DMS53 treated with DMSO at 0.1 percent for 48 hours (cell line): ENCODE results near the gene STPG2.
"Not testable (repeated sequence)": the region's sequence is repeated elsewhere in the genome, so short reads cannot be mapped to it uniquely, and the experiment has no call there.

Experiments used
- DNase-seq: peaks from one replicate; lab custom pipeline; 2025; ENCODE audit not compliant: unreplicated experiment; lab: John Stamatoyannopoulos, UW

The STPG2 gene

DNA sequence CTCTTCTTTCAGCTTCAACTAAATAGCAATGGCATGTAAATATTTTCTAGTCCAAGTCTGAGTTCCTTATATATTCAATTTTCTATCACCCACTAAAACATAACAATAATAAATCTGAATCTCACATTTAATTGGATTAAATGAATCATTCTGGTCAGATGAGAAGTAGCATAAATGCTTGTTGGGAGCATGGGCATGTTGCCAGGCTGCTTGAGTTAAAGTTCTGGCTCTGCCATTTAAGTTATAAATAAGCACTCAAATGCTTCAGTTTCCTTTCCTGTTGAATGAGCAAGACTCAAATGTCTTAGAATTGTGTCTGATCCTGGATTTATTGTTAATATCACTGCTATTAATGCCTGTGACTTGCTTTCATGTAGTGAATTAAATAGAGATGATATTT, 496.3 kb downstream of the STPG2 start:
- DNase-seq, result no peak

GRCh38 chr4:97645071-97645821, 498.0 kb downstream of the STPG2 start:
- DNase-seq, result no peak

DNA sequence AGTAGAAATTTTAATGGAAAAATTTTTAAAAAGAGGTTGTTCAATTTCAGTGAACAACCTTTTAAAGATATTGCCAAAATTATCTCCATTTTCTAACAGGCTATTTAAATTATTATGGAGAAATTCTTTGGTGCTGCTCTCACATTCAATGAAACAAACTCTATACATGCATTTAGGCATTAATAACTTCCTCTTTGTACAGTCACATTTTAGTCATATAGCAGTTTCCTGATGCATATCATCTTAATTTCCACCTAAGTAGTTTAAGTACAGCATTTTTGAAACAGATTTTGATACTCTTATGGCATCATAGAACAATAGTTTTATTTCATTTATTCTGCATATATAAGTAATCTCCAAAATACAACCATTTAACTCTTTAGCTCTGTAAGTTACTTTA, 500.1 kb downstream of the STPG2 start:
- DNase-seq, result no peak

GRCh38 chr4:97639961-97640360, 503.3 kb downstream of the STPG2 start:
- DNase-seq, result no peak

DNA sequence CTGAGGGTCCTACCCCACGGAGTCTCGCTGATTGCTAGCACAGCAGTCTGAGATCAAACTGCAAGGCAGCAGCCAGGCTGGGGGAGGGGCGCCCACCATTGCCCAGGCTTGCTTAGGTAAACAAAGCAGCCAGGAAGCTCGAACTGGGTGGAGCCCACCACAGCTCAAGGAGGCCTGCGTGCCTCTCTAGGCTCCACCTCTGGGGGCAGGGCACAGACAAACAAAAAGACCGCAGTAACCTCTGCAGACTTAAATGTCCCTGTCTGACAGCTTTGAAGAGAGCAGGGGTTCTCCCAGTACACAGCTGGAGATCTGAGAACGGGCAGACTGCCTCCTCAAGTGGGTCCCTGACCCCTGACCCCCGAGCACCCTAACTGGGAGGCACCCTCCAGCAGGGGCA, 509.4 kb downstream of the STPG2 start:
- not testable (repeated sequence) for DNase-seq

DNA sequence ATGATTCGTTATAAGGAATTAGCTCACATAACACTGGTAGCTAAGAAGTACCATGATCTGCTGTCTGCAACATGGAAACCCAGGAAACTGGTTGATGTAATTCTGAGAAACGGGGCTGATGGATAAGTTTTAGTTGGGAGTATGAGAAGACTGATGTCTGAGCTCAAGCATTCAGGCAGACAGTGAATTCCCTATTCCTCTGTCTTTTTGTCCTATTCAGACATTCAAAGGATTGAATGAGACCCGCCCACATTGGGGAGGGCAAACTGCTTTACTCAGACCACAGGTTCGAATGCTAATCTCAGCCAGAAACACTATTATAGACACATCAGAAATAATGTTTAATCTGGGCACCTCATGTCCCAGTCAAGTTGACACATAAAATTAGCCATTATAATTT, 515.5 kb downstream of the STPG2 start:
- DNase-seq, result no peak

DNA sequence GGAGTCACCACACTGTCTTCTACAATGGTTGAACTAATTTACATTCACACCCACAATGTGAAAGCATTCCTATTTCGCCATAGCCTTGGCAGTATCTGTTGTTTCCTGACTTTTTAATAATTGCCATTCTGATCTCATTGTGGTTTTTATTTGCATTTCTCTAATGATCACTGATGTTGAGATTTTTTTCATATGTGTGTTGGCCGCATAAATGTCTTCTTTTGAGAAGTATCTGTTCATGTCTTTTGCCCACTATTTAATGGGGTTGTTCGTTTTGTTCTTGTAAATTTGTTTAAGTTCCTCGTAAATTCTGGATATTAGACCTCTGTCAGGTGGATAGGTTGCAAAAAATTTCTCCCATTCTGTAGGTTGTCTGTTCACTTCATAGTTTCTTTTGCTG, 519.1 kb downstream of the STPG2 start:
- no peak for DNase-seq

- no peak for DNase-seq
These were observed 537.3 kb downstream of the STPG2 start for GRCh38 chr4:97605932-97606331.

DNA sequence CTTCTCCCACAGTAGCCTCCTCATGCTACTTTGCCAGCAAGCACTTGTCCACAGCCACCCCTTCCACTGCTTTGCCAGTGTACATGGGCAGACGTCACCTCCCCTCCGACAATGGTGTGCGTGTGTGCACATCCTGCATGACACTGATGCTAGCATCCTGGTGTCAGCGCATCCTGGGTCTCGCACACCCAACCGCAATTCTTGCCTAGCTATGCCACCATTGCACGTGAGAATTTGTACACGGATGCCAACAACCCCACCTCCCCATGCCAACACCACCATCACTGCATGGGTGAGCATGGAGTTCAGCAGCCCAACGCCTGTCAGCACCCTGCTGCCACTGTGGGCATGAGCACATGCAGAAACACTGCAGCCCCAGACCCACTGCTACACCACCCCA, 550.0 kb downstream of the STPG2 start:
- no peak for DNase-seq

DNA sequence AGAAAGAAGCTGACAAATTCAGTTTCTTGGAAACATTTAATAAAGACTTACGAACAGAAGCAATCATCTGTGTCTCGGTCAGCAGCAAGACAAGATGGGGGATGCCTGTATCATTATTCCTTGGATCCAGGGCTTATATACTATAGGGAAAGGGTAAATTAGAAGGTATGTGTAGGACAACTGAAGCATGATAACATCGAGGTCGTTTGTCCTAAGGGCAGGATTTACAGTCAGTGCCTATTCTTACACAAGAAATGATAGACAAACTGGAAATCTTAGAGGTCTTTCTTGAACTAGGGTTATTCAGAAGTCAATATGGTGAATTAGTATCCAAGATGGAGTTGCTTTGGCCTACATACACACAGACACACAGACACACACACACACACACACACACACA, 553.0 kb downstream of the STPG2 start:
- no peak for DNase-seq

GRCh38 chr4:97589481-97590196, 553.6 kb downstream of the STPG2 start:
- no peak for DNase-seq

GRCh38 chr4:97587912-97588311, 555.4 kb downstream of the STPG2 start:
- no peak for DNase-seq

DNA sequence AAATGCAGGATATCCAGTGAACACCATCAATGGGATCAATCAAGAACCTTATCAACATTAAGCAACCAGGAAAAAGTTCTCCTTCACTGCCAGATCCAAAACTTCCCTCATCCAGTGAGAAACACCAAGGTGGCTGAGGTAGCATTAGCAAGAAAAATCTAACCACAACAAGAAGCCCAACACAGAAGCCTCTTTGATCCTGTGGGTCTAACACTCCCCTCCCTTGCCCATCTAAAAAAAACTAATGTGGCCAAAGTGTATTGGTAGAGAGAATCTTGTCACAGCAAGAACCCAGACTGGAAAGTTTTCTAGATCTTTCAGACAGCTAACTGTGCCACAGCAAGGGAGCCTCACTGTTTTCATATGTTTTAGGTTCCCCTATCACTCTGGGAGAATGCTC, 558.0 kb downstream of the STPG2 start:
- DNase-seq, result no peak

DNA sequence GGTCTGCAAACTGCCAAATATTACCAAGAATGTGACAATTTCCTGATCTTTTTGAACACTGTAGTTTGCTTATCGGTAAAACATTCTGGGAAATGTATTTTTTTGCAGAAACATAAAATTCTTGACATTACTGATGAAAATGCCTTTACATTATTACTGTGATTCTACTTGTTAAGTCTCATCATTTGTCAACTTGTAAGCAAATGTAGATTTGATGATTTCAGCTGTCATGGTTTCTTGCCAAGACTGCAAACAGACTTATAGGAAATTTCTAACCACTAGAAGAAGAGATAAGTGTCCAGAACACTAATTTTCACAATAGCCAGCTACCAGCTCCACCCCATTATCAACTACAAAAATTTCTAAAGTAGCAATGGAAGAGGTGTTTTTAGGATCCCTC, 560.4 kb downstream of the STPG2 start:
- no peak for DNase-seq

DNA sequence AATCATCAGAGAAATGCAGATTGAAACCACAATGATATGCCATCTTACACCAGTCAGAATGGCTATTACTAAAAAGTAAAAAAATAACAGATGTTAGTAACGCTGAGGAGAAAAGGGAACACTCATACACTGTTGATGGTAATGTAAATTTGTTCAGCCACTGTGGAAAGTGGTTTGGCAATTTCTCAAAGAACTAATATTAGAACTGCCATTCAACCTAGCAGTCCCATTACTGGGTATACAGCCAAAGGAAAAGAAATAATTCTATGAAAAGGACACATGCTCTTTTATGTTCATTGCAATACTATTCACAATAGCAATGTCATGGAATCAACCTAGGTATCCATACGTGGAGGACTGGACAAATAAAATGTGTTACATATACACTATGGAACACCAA, 566.3 kb downstream of the STPG2 start:
- peak; percentile 11 for DNase-seq

DNA sequence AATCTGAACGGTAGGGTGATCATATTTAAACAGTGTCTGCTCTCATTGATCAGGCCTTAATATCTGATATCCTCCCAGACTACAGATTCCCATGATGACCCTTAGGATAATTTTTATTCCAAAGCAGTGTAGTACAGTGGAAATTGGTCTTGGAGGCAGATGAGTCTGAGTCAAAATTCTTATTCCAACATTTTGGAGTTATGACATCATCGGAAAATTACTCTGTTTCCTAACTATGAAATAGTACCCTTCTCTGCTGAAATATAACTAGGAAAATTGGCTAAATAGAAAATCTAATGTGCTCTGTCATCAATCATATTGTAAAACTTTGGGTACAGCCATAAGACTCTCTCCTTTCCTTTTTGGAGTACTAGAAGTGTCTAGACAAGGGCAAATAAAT, 583.3 kb downstream of the STPG2 start:
- no peak for DNase-seq

GRCh38 chr4:97558204-97558778, 585.0 kb downstream of the STPG2 start:
- no peak for DNase-seq

DNA sequence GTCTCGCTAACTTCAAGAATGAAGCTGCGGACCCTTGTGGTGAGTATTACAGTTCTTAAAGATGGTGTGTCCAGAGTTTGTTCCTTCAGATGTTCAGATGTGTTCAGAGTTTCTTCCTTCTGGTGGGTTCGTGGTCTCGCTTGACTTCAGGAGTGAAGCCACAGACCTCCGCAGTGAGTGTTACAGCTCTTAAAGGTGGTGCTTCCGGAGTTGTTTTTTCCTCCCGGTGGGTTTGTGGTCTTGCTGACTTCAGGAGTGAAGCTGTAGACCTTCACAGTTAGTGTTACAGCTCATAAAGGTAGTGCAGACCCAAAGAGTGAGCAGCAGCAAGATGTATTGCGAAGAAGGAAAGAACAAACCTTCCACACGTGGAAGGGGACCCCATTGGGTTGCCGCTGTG, 592.6 kb downstream of the STPG2 start:
- DNase-seq, result not testable (repeated sequence)

DNA sequence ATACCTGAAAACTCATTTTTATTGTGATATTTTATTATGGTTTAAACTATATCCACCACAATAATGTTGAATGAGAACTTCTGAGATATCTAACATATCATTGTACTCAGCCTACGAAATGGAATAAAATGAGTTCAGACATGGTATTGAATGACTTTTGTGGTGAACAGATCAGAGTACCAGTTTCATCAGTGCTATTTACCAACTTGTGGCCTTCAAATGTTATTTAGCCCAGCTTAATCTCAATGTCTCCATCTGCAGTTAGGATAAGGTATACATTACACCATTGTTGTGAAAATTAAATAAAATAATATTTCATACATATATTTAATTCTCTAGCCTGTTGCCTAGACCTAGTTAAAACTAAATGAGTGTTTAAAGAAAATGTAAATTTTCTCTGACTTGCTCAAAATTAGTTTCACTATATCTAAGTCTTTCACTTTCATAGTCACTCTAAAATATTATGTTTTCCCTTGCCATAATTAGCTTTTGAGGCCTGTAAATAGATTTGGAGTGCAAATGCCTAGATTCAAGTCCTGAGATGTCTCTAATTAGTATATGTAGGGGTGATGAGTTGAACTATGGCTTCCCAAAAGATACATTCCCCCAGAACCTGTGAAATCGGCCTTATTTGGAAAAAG, 594.2 kb downstream of the STPG2 start:
- no peak for DNase-seq

GRCh38 chr4:97548186-97548585, 595.1 kb downstream of the STPG2 start:
- DNase-seq, result no peak

DNA sequence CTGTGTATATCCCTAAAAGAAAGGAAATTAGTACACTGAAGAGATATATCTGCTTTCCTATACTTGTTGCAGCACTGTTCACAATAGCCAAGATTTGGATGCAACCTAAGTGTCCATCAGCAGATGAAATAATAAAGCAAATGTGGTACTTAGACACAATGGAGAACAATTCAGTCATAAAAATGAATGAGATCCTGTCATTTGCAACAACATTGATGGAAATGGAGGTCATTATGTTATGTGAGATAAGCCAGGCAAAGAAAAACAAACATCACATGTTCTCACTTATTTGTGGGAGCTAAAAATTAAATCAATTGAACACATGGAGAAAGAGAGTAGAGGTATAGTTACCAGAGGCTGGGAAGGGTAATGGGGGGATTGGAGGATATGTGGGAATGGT, 611.9 kb downstream of the STPG2 start:
- no peak for DNase-seq

- DNase-seq, result no peak
These were observed 612.6 kb downstream of the STPG2 start for GRCh38 chr4:97530676-97531075.
